ENCODE data around the gene IFNAR1.

GRCh38 chr21:33396436-33396835 lies 71.7 kb downstream of the IFNAR1 start:
- no peak for TF ChIP-seq CTCF (IDR thresholded peaks at IDR 0.05; ENCODE audit: insufficient read depth, low read length)
- TF ChIP-seq POLR2AphosphoS5 (IDR thresholded peaks at IDR 0.05; ENCODE audit: low read depth), result no peak

Data from HL-60 (cell line).